ENCODE measurements around the gene RALGAPA1.
"Not testable (repeated sequence)": the region's sequence is repeated elsewhere in the genome, so short reads cannot be mapped to it uniquely, and the experiment has no call there.

The RALGAPA1 gene

DNA sequence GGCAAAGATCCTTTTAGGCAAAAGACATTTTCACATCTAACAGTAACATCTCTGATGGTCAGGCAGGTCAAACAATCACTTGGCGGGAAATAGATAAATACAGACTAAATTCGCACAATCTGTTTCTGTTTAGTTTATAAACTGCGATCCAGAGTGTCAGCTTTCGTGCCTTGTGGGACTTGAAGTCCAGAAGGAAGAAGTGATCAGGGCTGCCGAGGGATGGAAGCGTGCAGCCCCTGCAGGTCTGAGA, 16.8 kb upstream of the RALGAPA1 start:
- Histone ChIP-seq H3K4me1 (ENCODE audit: control insufficient read depth in 1 of 2, insufficient read depth in 2 of 2, low read length in 2 of 2) (peaks cover 0 to 2% of the 10 kb centered on the region in 2 experiments), H3K9ac (ENCODE audit: low read length) (no peak overlapping the region), H2AFZ (ENCODE audit: insufficient read depth, low read length, poor library complexity) (no peak overlapping the region), H4K91ac (ENCODE audit: low read depth, low read length) (no peak overlapping the region), H3K79me2 (ENCODE audit: control insufficient read depth, insufficient read depth, low read length, poor library complexity) (peaks cover 2% of the 10 kb centered on the region), H4K12ac (ENCODE audit: low read depth, low read length) (no peak overlapping the region), H3K27me3 (ENCODE audit: insufficient read depth, low read length) (no peaks in the 10 kb centered on the region), H3K18ac (ENCODE audit: low read length) (no peak overlapping the region), H3K36me3 (ENCODE audit: control insufficient read depth in 1 of 2, insufficient read depth in 2 of 2, low read length in 2 of 2) (no peaks in the 10 kb centered on the region), H4K8ac (ENCODE audit: low read depth, low read length) (no peak overlapping the region), H2AK5ac (ENCODE audit: low read length) (no peak overlapping the region), H2BK120ac (ENCODE audit: insufficient read depth, low read length, poor library complexity) (no peak overlapping the region), H3K23ac (ENCODE audit: low read length) (no peak overlapping the region), H3K79me1 (ENCODE audit: low read length) (peaks cover 5% of the 10 kb centered on the region), H3K14ac (ENCODE audit: low read length) (no peak overlapping the region), H3K4ac (ENCODE audit: low read depth, low read length) (no peak overlapping the region), H2BK5ac (ENCODE audit: low read depth, low read length, poor library complexity) (no peak overlapping the region), H3K9me3 (ENCODE audit: insufficient read depth, low read depth, low read length) (no peaks in the 10 kb centered on the region), H2BK12ac (ENCODE audit: low read length) (no peak overlapping the region), H3K27ac (ENCODE audit: low read depth, low read length) (no peak overlapping the region), H3K4me3 (ENCODE audit: low read depth, low read length) (no peak overlapping the region), H3K4me2 (ENCODE audit: low read length) (peak overlapping the region; percentile 53)
- DNase-seq = no peak
- no CpG with 5 or more reads among the region's 6 CpGs for WGBS (ENCODE audit: extremely low coverage, insufficient coverage, insufficient read length)

DNA sequence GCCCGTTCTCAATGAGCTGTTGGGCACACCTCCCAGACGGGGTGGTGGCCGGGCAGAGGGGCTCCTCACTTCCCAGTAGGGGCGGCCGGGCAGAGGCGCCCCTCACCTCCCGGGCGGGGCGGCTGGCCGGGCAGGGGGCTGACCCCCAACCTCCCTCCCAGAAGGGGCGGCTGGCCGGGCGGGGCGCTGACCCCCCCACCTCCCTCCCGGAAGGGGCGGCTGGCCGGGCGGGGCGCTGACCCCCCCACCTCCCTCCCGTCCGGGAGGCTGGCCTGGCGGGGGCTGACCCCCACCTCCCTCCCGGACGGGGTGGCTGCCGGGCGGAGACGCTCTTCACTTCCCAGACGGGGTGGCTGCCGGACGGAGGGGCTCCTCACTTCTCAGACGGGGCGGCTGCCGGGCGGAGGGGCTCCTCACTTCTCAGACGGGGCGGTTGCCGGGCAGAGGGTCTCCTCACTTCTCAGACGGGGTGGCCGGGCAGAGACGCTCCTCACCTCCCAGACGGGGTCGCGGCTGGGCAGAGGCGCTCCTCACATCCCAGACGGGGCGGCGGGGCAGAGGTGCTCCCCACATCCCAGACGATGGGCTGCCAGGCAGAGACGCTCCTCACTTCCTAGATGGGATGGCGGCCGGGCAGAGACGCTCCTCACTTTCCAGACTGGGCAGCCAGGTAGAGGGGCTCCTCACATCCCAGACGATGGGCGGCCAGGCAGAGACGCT, 15.5 kb upstream of the RALGAPA1 start:
- H3K4me2 ChIP-seq (ENCODE audit: low read length); H3K9me3 ChIP-seq (ENCODE audit: insufficient read depth, low read depth, low read length); H4K12ac ChIP-seq (ENCODE audit: low read depth, low read length); H4K8ac ChIP-seq (ENCODE audit: low read depth, low read length); H3K79me1 ChIP-seq (ENCODE audit: low read length); H3K4me3 ChIP-seq (ENCODE audit: low read depth, low read length); H4K91ac ChIP-seq (ENCODE audit: low read depth, low read length); DNase-seq; H3K27ac ChIP-seq (ENCODE audit: low read depth, low read length); H2BK5ac ChIP-seq (ENCODE audit: low read depth, low read length, poor library complexity); H2BK12ac ChIP-seq (ENCODE audit: low read length); H3K36me3 ChIP-seq (ENCODE audit: control insufficient read depth in 1 of 2, insufficient read depth in 2 of 2, low read length in 2 of 2); H3K23ac ChIP-seq (ENCODE audit: low read length); H3K18ac ChIP-seq (ENCODE audit: low read length); H2AFZ ChIP-seq (ENCODE audit: insufficient read depth, low read length, poor library complexity); H2BK120ac ChIP-seq (ENCODE audit: insufficient read depth, low read length, poor library complexity); H3K27me3 ChIP-seq (ENCODE audit: insufficient read depth, low read length); H3K4ac ChIP-seq (ENCODE audit: low read depth, low read length); H3K14ac ChIP-seq (ENCODE audit: low read length); H3K4me1 ChIP-seq (ENCODE audit: control insufficient read depth in 1 of 2, insufficient read depth in 2 of 2, low read length in 2 of 2); H3K79me2 ChIP-seq (ENCODE audit: control insufficient read depth, insufficient read depth, low read length, poor library complexity); H3K9ac ChIP-seq (ENCODE audit: low read length); H2AK5ac ChIP-seq (ENCODE audit: low read length): not testable (repeated sequence)
- no CpG with 5 or more reads among the region's 55 CpGs for WGBS (ENCODE audit: extremely low coverage, insufficient coverage, insufficient read length)

DNA sequence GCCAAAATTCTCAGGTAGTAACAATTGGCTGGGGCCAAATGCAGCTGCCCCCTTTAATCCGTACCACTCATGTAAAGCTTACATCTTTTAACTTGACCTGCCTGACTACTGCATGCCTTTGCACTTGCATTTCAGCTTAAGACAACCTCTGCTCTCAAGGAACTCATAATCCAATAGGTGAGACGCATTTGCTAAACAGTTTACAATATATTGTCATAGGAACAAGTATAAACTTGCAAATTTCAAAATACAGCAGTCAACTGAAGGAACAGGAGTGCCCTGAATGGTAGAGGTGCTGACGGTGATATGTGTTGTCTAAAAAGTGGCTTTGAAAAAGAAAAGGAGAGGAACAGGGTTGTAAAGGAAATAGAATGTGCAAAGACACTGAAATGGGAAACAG, 13.4 kb upstream of the RALGAPA1 start:
- peak in 1 of 2 donors; percentile 17 for DNase-seq
- no peak overlapping the region for H3K18ac ChIP-seq (ENCODE audit: low read length)
- H3K27me3 ChIP-seq (ENCODE audit: insufficient read depth, low read length) = no peaks in the 10 kb centered on the region
- H3K27ac ChIP-seq (ENCODE audit: low read depth, low read length) = no peak overlapping the region
- H2BK5ac ChIP-seq (ENCODE audit: low read depth, low read length, poor library complexity) = no peak overlapping the region
- no peak overlapping the region for H2AK5ac ChIP-seq (ENCODE audit: low read length)
- H3K4me3 ChIP-seq (ENCODE audit: low read depth, low read length) = no peak overlapping the region
- no CpG with 5 or more reads among the region's 3 CpGs for WGBS (ENCODE audit: extremely low coverage, insufficient coverage, insufficient read length)
- H3K4ac ChIP-seq (ENCODE audit: low read depth, low read length) = no peak overlapping the region
- peaks cover 5% of the 10 kb centered on the region for H3K79me1 ChIP-seq (ENCODE audit: low read length)
- no peak overlapping the region for H2BK12ac ChIP-seq (ENCODE audit: low read length)
- peaks cover 2% of the 10 kb centered on the region for H3K79me2 ChIP-seq (ENCODE audit: control insufficient read depth, insufficient read depth, low read length, poor library complexity)
- no peak overlapping the region for H4K12ac ChIP-seq (ENCODE audit: low read depth, low read length)
- no peak overlapping the region for H3K14ac ChIP-seq (ENCODE audit: low read length)
- H4K8ac ChIP-seq (ENCODE audit: low read depth, low read length) = no peak overlapping the region
- no peak overlapping the region for H3K9ac ChIP-seq (ENCODE audit: low read length)
- no peak overlapping the region for H4K91ac ChIP-seq (ENCODE audit: low read depth, low read length)
- no peaks in the 10 kb centered on the region for H3K9me3 ChIP-seq (ENCODE audit: insufficient read depth, low read depth, low read length)
- H2BK120ac ChIP-seq (ENCODE audit: insufficient read depth, low read length, poor library complexity) = no peak overlapping the region
- H2AFZ ChIP-seq (ENCODE audit: insufficient read depth, low read length, poor library complexity) = no peak overlapping the region
- no peak overlapping the region for H3K23ac ChIP-seq (ENCODE audit: low read length)
- H3K4me1 ChIP-seq (ENCODE audit: control insufficient read depth in 1 of 2, insufficient read depth in 2 of 2, low read length in 2 of 2) = no peaks in the 10 kb centered on the region
- no peak overlapping the region for H3K4me2 ChIP-seq (ENCODE audit: low read length)
- H3K36me3 ChIP-seq (ENCODE audit: control insufficient read depth in 1 of 2, insufficient read depth in 2 of 2, low read length in 2 of 2) = no peaks in the 10 kb centered on the region

DNA sequence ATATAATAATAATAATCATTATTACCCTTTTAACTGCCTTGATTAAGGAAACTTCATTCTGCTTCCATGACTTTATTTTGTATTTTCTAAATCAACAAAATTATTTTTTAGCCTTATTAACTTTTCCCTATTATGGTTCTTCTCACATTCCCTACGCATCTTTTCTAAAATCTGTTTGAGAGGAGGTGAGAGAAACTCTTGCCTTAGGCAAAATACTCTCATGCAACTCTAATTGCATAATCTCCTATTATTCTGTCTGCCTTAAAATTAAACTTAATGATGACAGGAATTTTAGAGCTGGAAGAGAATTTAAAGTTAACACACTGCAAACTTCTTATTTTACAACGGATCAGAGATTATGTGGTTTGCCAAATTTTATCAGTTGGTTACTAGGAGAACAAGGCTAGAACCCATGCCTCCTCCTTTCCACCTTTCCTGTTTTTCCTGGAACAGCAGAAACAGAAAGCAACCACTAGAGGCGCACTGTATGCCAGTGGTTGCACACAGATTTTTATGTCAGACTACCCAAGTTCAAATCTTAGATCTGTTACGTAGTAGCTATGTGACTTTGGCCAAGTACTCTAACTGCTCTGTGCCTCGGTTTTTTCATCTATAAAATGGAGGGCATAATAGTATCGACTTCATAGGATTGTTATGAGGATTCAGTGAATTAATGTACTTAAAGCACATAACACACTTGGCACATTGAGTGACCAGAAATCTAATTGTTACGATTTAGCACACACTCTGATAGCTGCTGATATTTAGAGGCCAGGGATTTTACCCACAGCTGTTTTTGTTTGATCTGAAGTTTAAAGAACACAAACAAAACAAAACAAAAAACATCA, 12.7 kb upstream of the RALGAPA1 start:
- Histone ChIP-seq H4K91ac (ENCODE audit: low read depth, low read length) (no peak overlapping the region), H3K4me2 (ENCODE audit: low read length) (no peak overlapping the region), H4K8ac (ENCODE audit: low read depth, low read length) (no peak overlapping the region), H2BK12ac (ENCODE audit: low read length) (no peak overlapping the region), H4K12ac (ENCODE audit: low read depth, low read length) (no peak overlapping the region), H2BK120ac (ENCODE audit: insufficient read depth, low read length, poor library complexity) (no peak overlapping the region), H3K9ac (ENCODE audit: low read length) (no peak overlapping the region), H3K4me1 (ENCODE audit: control insufficient read depth in 1 of 2, insufficient read depth in 2 of 2, low read length in 2 of 2) (no peaks in the 10 kb centered on the region), H2BK5ac (ENCODE audit: low read depth, low read length, poor library complexity) (no peak overlapping the region), H3K14ac (ENCODE audit: low read length) (no peak overlapping the region), H2AK5ac (ENCODE audit: low read length) (no peak overlapping the region), H3K18ac (ENCODE audit: low read length) (no peak overlapping the region), H3K79me1 (ENCODE audit: low read length) (peaks cover 3% of the 10 kb centered on the region), H3K27ac (ENCODE audit: low read depth, low read length) (no peak overlapping the region), H3K23ac (ENCODE audit: low read length) (no peak overlapping the region), H3K4ac (ENCODE audit: low read depth, low read length) (no peak overlapping the region), H3K4me3 (ENCODE audit: low read depth, low read length) (no peak overlapping the region), H3K27me3 (ENCODE audit: insufficient read depth, low read length) (no peaks in the 10 kb centered on the region), H3K36me3 (ENCODE audit: control insufficient read depth in 1 of 2, insufficient read depth in 2 of 2, low read length in 2 of 2) (no peaks in the 10 kb centered on the region), H3K79me2 (ENCODE audit: control insufficient read depth, insufficient read depth, low read length, poor library complexity) (peaks cover 2% of the 10 kb centered on the region), H2AFZ (ENCODE audit: insufficient read depth, low read length, poor library complexity) (no peak overlapping the region), H3K9me3 (ENCODE audit: insufficient read depth, low read depth, low read length) (no peaks in the 10 kb centered on the region)
- no CpG with 5 or more reads among the region's 7 CpGs for WGBS (ENCODE audit: extremely low coverage, insufficient coverage, insufficient read length)
- DNase-seq = peak; percentile 49 to 78

All from trophoblast cell (in vitro differentiated cells and primary cell).